SJCRH30 (cell line): Measurements from ENCODE around the gene ZNF655. TPM values are rescaled to one million over a fixed set of nuclear protein-coding genes. Genes with fewer than 3 reads are reported as not detected.

Source experiments
- DNase-seq, 2 experiments: peaks; one replicate each; pipeline ENCODE4 v3.0.0-alpha.2; 2015 to 2020
- H3K27ac ChIP-seq: fragments of 250-450 bp; sonication (Bioruptor Pico); 2 replicates; pipeline ENCODE4 v1.5.1; 2020; ENCODE audit warnings: mild to moderate bottlenecking, moderate library complexity
- H3K27me3 ChIP-seq: fragments of 250-450 bp; sonication (Bioruptor Pico); 2 replicates; pipeline ENCODE4 v1.5.1; 2020; ENCODE audit warnings: mild to moderate bottlenecking, moderate library complexity
- H3K36me3 ChIP-seq: fragments of 250-450 bp; sonication (Bioruptor Pico); 2 replicates; pipeline ENCODE4 v1.5.1; 2020; ENCODE audit warnings: mild to moderate bottlenecking, moderate library complexity
- H3K4me1 ChIP-seq: fragments of 250-450 bp; sonication (Bioruptor Pico); 2 replicates; pipeline ENCODE4 v1.5.1; 2020; ENCODE audit warnings: mild to moderate bottlenecking, moderate library complexity
- H3K4me3 ChIP-seq: fragments of 250-450 bp; sonication (Bioruptor Pico); 2 replicates; pipeline ENCODE4 v1.5.1; 2020; ENCODE audit warnings: mild to moderate bottlenecking, moderate library complexity
- H3K9me3 ChIP-seq: fragments of 250-450 bp; sonication (Bioruptor Pico); replicated peaks from 2 replicates; pipeline ENCODE4 v1.5.1; 2020; ENCODE audit warnings: mild to moderate bottlenecking, moderate library complexity
- total RNA-seq: library from RNA; depleted of rRNA; stranded (reverse); fragments of >200 nt; shearing (Covaris generic); gene quantifications from 2 replicates; pipeline ENCODE4 v1.2.3, GENCODE V29; 2014

ZNF655 gene
- total RNA-seq, 1 experiment from 2014 or later, result 79.9 TPM

GRCh38 chr7:99614495-99614894 lies 56.1 kb downstream of the ZNF655 start:
- no peak for DNase-seq
- H3K4me3 ChIP-seq, result no peak overlapping the region
- H3K27ac ChIP-seq, result no peak overlapping the region
- H3K36me3 ChIP-seq, result peaks cover 13% of the 10 kb centered on the region
- H3K4me1 ChIP-seq, result no peaks in the 10 kb centered on the region
- H3K9me3 ChIP-seq, result no peaks in the 10 kb centered on the region
- no peaks in the 10 kb centered on the region for H3K27me3 ChIP-seq

- DNase-seq, result no peak
- H3K27me3 ChIP-seq, result no peaks in the 10 kb centered on the region
Measured at GRCh38 chr7:99615989-99616358, 57.5 kb downstream of the ZNF655 start.

GRCh38 chr7:99616359-99617191 lies 58.1 kb downstream of the ZNF655 start, which contains the start of gene ZSCAN25:
Gene ZSCAN25, plus strand, starts transcription at chr7:99616946. Its CDS starts 2,661 bp downstream, at chr7:99619607.
- peak within 1 kb of the TSS; percentile 74 for H3K27ac ChIP-seq
- H3K9me3 ChIP-seq, result no peaks in the 10 kb centered on the region
- no peaks in the 10 kb centered on the region for H3K4me1 ChIP-seq
- H3K4me3 ChIP-seq, result peak within 1 kb of the TSS; percentile 97
- no peaks in the 10 kb centered on the region for H3K27me3 ChIP-seq
- peaks cover 23% of the 10 kb centered on the region for H3K36me3 ChIP-seq
- DNase-seq, result peak; percentile 96 to 97

More at GRCh38 chr7:99615989-99616358, 57.5 kb downstream of the ZNF655 start:
- Histone ChIP-seq H3K27ac (no peak overlapping the region), H3K9me3 (no peaks in the 10 kb centered on the region), H3K4me3 (peak overlapping the region; percentile 97), H3K36me3 (peaks cover 20% of the 10 kb centered on the region), H3K4me1 (no peaks in the 10 kb centered on the region)

- Histone ChIP-seq H3K27ac (peak overlapping the region; percentile 74), H3K4me1 (peaks cover 3% of the 10 kb centered on the region; the same call in 1 of the 2 replicates), H3K9me3 (no peaks in the 10 kb centered on the region), H3K4me3 (peak overlapping the region; percentile 97), H3K36me3 (peaks cover 30% of the 10 kb centered on the region), H3K27me3 (no peaks in the 10 kb centered on the region)
- no peak for DNase-seq
Measured at GRCh38 chr7:99617192-99617781, 58.8 kb downstream of the ZNF655 start.

- no peak overlapping the region for H3K27ac ChIP-seq
- no peaks in the 10 kb centered on the region for H3K27me3 ChIP-seq
- peaks cover 43% of the 10 kb centered on the region for H3K36me3 ChIP-seq
- H3K9me3 ChIP-seq, result no peaks in the 10 kb centered on the region
- H3K4me1 ChIP-seq, result peaks cover 14% of the 10 kb centered on the region; the same call in 1 of the 2 replicates
- no peak for DNase-seq
- H3K4me3 ChIP-seq, result no peak overlapping the region
Measured at GRCh38 chr7:99618726-99619125, 60.3 kb downstream of the ZNF655 start.

- H3K9me3 ChIP-seq, result no peaks in the 10 kb centered on the region
- H3K4me3 ChIP-seq, result no peak overlapping the region
- no peaks in the 10 kb centered on the region for H3K27me3 ChIP-seq
- H3K36me3 ChIP-seq, result peaks cover 49% of the 10 kb centered on the region
- peaks cover 14% of the 10 kb centered on the region; the same call in 1 of the 2 replicates for H3K4me1 ChIP-seq
- no peak overlapping the region for H3K27ac ChIP-seq
- DNase-seq, result no peak
Measured at GRCh38 chr7:99619571-99620130, 61.2 kb downstream of the ZNF655 start.

GRCh38 chr7:99621271-99621670 lies 62.8 kb downstream of the ZNF655 start:
- DNase-seq, result no peak
- Histone ChIP-seq H3K36me3 (peaks cover 53% of the 10 kb centered on the region), H3K4me1 (peaks cover 14% of the 10 kb centered on the region; the same call in 1 of the 2 replicates)

GRCh38 chr7:99622596-99622995 lies 64.2 kb downstream of the ZNF655 start:
- Histone ChIP-seq H3K36me3 (peaks cover 66% of the 10 kb centered on the region), H3K27me3 (no peaks in the 10 kb centered on the region), H3K9me3 (no peaks in the 10 kb centered on the region), H3K27ac (peak overlapping the region; percentile 16; the same call in 1 of the 2 replicates), H3K4me1 (peaks cover 14% of the 10 kb centered on the region; the same call in 1 of the 2 replicates), H3K4me3 (no peak overlapping the region)
- DNase-seq, result peak; percentile 29 to 38

More at GRCh38 chr7:99621271-99621670, 62.8 kb downstream of the ZNF655 start:
- H3K9me3 ChIP-seq, result no peaks in the 10 kb centered on the region
- H3K4me3 ChIP-seq, result no peak overlapping the region
- H3K27ac ChIP-seq, result no peak overlapping the region
- H3K27me3 ChIP-seq, result no peaks in the 10 kb centered on the region

GRCh38 chr7:99623091-99623693 lies 64.8 kb downstream of the ZNF655 start:
- Histone ChIP-seq H3K9me3 (no peaks in the 10 kb centered on the region), H3K36me3 (peaks cover 65% of the 10 kb centered on the region), H3K4me1 (peaks cover 14% of the 10 kb centered on the region; the same call in 1 of the 2 replicates), H3K27me3 (no peaks in the 10 kb centered on the region), H3K4me3 (no peak overlapping the region), H3K27ac (peak overlapping the region; percentile 16; the same call in 1 of the 2 replicates)
- peak; percentile 28 to 60 for DNase-seq

GRCh38 chr7:99623702-99624447 lies 65.4 kb downstream of the ZNF655 start:
- Histone ChIP-seq H3K4me1 (peaks cover 14% of the 10 kb centered on the region; the same call in 1 of the 2 replicates), H3K4me3 (no peak overlapping the region), H3K36me3 (peaks cover 63% of the 10 kb centered on the region), H3K27ac (peak overlapping the region; percentile 16; the same call in 1 of the 2 replicates), H3K9me3 (no peaks in the 10 kb centered on the region), H3K27me3 (no peaks in the 10 kb centered on the region)
- DNase-seq, result no peak

GRCh38 chr7:99624484-99624883 lies 66.0 kb downstream of the ZNF655 start:
- H3K27ac ChIP-seq, result no peak overlapping the region
- H3K27me3 ChIP-seq, result no peaks in the 10 kb centered on the region
- DNase-seq, result no peak
- no peaks in the 10 kb centered on the region for H3K9me3 ChIP-seq
- peaks cover 14% of the 10 kb centered on the region; the same call in 1 of the 2 replicates for H3K4me1 ChIP-seq
- H3K36me3 ChIP-seq, result peaks cover 63% of the 10 kb centered on the region
- H3K4me3 ChIP-seq, result no peak overlapping the region

- Histone ChIP-seq H3K9me3 (no peaks in the 10 kb centered on the region), H3K27me3 (no peaks in the 10 kb centered on the region), H3K4me3 (no peak overlapping the region), H3K4me1 (peaks cover 14% of the 10 kb centered on the region; the same call in 1 of the 2 replicates), H3K27ac (no peak overlapping the region), H3K36me3 (peaks cover 60% of the 10 kb centered on the region)
- no peak for DNase-seq
Measured at GRCh38 chr7:99625321-99625720, 66.9 kb downstream of the ZNF655 start.

- H3K4me3 ChIP-seq, result no peak overlapping the region
- H3K4me1 ChIP-seq, result peaks cover 14% of the 10 kb centered on the region; the same call in 1 of the 2 replicates
- no peak overlapping the region for H3K27ac ChIP-seq
- no peaks in the 10 kb centered on the region for H3K9me3 ChIP-seq
- peaks cover 61% of the 10 kb centered on the region for H3K36me3 ChIP-seq
- DNase-seq, result no peak
- no peaks in the 10 kb centered on the region for H3K27me3 ChIP-seq
Measured at GRCh38 chr7:99625961-99626360, 67.5 kb downstream of the ZNF655 start.
